Spleen (tissue), 7 donors: ENCODE data around the gene REN.

ENCODE experiments used
- CTCF ChIP-seq, 11 experiments: fragments of 200-600 bp in 7 of 11; fragments of 450-650 bp in 4 of 11; sonication (generic) in 4 of 11; IDR thresholded peaks in 8 of 11; conservative IDR thresholded peaks in 3 of 11; 1 replicate in 7 of 11; 2 replicates in 4 of 11; pipeline versions ENCODE4 v1.4.0 to v1.8.0; 2016 to 2021; ENCODE audit warnings: antibody characterized with exemption in 11 of 11, inconsistent platforms in 4 of 11, mild to moderate bottlenecking in 1 of 11
- POLR2A ChIP-seq, 3 donors: fragments of 450-650 bp; IDR thresholded peaks; one replicate each; pipeline ENCODE4 v1.5.1; 2017; ENCODE audit warnings: antibody characterized with exemption in 3 of 3, mild to moderate bottlenecking in 1 of 3
- POLR2AphosphoS5 ChIP-seq, 3 donors: sonication (generic); formaldehyde crosslinking; IDR thresholded peaks; one replicate each; pipeline ENCODE4 v1.5.1; 2017; ENCODE audit warnings: antibody characterized with exemption in 3 of 3
- donor health status: DM: no; HTN: no; CAD: no; lungs with moderate emphysema.
- donor health status: DM: no; HTN: no; CAD: no.
- donor health status: DM: no; HTN: no; CAD: no.

DNA sequence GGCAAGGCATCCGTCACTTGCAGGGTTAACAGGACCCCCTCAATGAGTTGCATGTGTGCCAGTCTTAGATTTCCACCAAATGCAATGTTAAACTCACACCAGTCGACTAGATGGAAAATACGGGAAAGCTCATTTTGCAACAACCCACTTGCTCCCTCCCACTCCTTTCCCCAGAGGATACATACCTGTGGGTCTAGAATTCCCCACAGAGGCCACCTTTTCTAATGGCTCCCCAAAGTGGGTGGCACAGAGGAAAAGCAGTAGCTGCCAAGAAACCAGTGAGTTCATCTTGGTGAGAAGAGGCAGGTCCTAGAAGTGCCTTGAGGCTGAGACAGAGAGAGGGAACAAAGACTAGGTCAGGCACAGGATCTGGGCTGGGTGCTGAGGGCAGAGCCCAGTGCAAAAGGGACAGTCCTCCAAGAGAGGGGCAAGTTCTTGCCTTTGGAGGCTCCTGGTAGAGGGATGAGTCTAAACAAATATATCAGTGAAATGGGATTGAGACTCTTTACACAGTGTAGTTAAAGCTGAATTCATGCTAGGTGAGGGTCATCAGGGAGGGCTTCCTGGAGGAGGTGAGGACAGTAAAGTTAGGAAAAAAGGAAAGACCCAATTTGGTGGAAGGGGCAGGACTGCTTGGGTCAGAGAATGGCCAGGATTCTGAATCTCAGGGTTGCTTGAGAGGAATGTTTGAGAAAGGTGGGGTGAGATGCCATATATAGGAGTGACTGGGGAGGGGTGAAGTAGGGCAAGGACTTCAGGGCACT is 26.6 kb upstream of the REN start:
- TF ChIP-seq CTCF (IDR thresholded peaks at IDR 0.05 in 8 of 11, conservative IDR thresholded peaks at IDR 0.05 in 3 of 11) (no peak), POLR2A (IDR thresholded peaks at IDR 0.05) (no peak), POLR2AphosphoS5 (IDR thresholded peaks at IDR 0.05) (no peak)
